HFF-Myc (cell line): ENCODE data around the gene TTLL10.
A peak's percentile ranks its signal among the peaks of the same experiment; 100 is the strongest.

Experiments used
- DNase-seq: peaks from one replicate; pipeline ENCODE4 v3.0.0-alpha.2; 2011; ENCODE audit warnings: low read depth; ENCODE audit errors: extremely low read depth
- H3K4me3 ChIP-seq: replicated peaks from 2 replicates; pipeline ENCODE4 v1.5.1; 2011; ENCODE audit warnings: low read depth, mild to moderate bottlenecking, control low read depth, low read length
- CTCF ChIP-seq: IDR thresholded peaks from 2 replicates; pipeline ENCODE4 v1.5.1; 2012; ENCODE audit warnings: mild to moderate bottlenecking, low read depth, low read length, control low read depth; ENCODE audit errors: missing control alignments

TTLL10 gene

GRCh38 chr1:1226566-1227362, 53.1 kb downstream of the TTLL10 start:
- no peak overlapping the region for H3K4me3 ChIP-seq
- TF ChIP-seq CTCF, result no peak
- no peak for DNase-seq

DNA sequence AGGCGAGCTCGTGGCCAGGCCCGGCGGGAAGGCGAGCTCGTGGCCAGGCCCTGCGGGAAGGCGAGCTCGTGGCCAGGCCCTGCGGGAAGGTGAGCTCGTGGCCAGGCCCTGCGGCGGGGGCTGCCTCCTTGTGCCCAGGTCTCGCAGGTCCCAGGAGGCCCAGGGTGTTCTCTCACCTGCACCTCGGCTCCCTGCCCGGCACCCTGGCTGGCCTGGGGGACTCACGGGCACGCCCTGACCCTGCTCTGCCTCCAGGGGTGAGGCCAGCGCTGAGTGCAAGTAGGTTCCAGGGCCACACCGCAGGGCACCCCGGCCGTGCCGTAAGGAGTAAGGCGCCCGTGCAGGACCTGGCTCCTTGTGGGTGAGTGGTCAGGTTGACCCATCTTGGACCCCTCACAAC, 53.7 kb downstream of the TTLL10 start:
- no peak for DNase-seq
- H3K4me3 ChIP-seq, result no peak overlapping the region
- TF ChIP-seq CTCF, result no peak

- no peak for DNase-seq
- no peak for TF ChIP-seq CTCF
Observed at GRCh38 chr1:1228187-1228586, 54.5 kb downstream of the TTLL10 start.

GRCh38 chr1:1228596-1229321, 55.1 kb downstream of the TTLL10 start:
- no peak for DNase-seq
- H3K4me3 ChIP-seq, result no peak overlapping the region
- TF ChIP-seq CTCF, result no peak

More at GRCh38 chr1:1228187-1228586, 54.5 kb downstream of the TTLL10 start:
- H3K4me3 ChIP-seq, result no peak overlapping the region

DNA sequence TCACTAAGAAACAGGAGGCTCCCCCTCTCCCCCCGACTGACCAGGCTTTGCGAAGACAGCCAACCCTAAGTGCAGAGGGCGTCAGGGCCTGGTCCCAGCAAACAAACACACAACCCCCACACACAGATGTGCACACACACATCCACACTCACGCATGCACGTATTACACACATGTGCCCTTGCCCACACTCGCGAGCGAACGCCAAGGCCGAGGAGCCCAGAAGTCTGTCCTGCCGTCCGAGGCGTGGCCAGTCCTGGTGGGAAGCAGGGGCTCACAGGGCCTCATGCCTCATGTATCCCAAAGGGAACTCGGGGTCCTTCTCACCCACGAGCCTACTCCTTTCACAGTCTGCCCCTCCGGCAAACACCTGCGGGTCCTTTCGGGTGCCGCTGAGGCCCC, 56.1 kb downstream of the TTLL10 start:
- DNase-seq, result no peak
- H3K4me3 ChIP-seq, result peak overlapping the region; percentile 96
- TF ChIP-seq CTCF, result no peak

DNA sequence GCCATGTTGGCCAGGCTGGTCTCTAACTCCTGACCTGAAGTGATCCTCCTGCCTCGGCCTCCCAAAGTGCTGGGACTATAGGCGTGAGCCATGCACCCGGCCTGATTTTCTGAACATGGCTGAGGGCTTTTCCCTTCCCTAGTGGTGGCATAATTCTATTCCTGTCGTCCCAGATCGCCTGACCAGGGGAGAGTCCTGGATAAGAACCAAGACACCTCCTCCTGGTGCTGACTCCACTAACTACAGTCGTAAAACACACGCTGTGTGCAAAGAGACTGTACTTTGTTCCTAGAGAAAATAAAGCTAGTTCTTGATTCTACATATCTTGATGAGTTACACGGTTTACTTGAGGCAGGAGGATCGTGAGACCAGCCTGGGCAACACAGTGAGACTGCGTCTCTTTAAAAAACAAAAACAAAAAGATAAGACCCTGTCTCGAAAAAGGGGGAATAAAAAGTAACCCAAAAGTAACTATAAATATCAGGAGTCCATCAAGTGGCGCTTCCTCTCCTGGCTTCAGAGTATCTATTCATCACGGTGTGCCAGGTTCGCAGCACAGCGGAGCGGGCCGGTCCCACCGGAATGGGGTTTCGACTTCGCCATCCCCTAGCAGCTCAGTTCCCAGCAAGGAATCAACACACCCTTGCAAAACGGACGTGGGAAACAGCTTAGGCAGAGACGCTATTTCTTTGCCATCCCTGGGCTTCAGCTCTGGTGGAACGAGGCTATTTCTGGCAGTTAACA, 57.1 kb downstream of the TTLL10 start:
- TF ChIP-seq CTCF, result peak; percentile 37
- H3K4me3 ChIP-seq, result peak overlapping the region; percentile 96
- peak; percentile 44 for DNase-seq
